Keratinocyte (primary cell): ENCODE results near the gene ZNF32. TPM values are rescaled to one million over a fixed set of nuclear protein-coding genes. Genes with fewer than 3 reads are reported as not detected.

Experiments used
- DNase-seq: peaks from one replicate; pipeline ENCODE4 v3.0.0-alpha.2; 2011; ENCODE audit warnings: low read depth, missing footprints, low spot score
- FAIRE-seq: peaks from 2 replicates; lab custom pipeline; 2011; peaks lifted over from hg19 to GRCh38; lab: Jason Lieb, UNC
- H2AFZ ChIP-seq: 2 replicates; pipeline ENCODE4 v1.6.0; 2012; ENCODE audit warnings: low read length, control low read depth, inconsistent platforms; ENCODE audit not compliant: control insufficient read depth
- H3K27ac ChIP-seq: 2 replicates; pipeline ENCODE4 v1.5.1; 2011; ENCODE audit warnings: low read length; ENCODE audit not compliant: control insufficient read depth, insufficient read depth
- H3K27me3 ChIP-seq: 3 replicates; pipeline ENCODE4 v1.6.0; 2011; ENCODE audit warnings: low read length; ENCODE audit not compliant: control insufficient read depth, insufficient read depth; ENCODE audit errors: extremely low read depth
- H3K36me3 ChIP-seq, 2 experiments: 2 replicates in 1 of 2; 3 replicates in 1 of 2; pipeline ENCODE4 v1.5.1; 2011; ENCODE audit warnings: low read length in 2 of 2, mild to moderate bottlenecking in 1 of 2; ENCODE audit not compliant: control insufficient read depth in 2 of 2, insufficient read depth in 2 of 2; ENCODE audit errors: extremely low read depth in 1 of 2
- H3K4me1 ChIP-seq: 3 replicates; pipeline ENCODE4 v1.5.1; 2011; ENCODE audit warnings: low read length; ENCODE audit not compliant: control insufficient read depth, insufficient read depth; ENCODE audit errors: extremely low read depth
- H3K4me2 ChIP-seq: 3 replicates; pipeline ENCODE4 v1.6.0; 2011; ENCODE audit warnings: low read depth, low read length; ENCODE audit not compliant: control insufficient read depth, insufficient read depth; ENCODE audit errors: extremely low read depth
- H3K4me3 ChIP-seq, 3 experiments: fragments of 200-600 bp in 1 of 3; sonication (generic) in 1 of 3; 2 replicates in 2 of 3; 3 replicates in 1 of 3; pipeline ENCODE4 v1.5.1; 2011 to 2016; ENCODE audit warnings: low read length in 3 of 3, mild to moderate bottlenecking in 3 of 3, control low read depth in 2 of 3, inconsistent platforms in 1 of 3, low read depth in 1 of 3, mixed read lengths in 1 of 3, mixed run types in 1 of 3, moderate library complexity in 1 of 3; ENCODE audit not compliant: control insufficient read depth in 2 of 3, insufficient read depth in 2 of 3; ENCODE audit errors: extremely low read depth in 1 of 3
- H3K79me2 ChIP-seq: 2 replicates; pipeline ENCODE4 v1.6.0; 2012; ENCODE audit warnings: low read length; ENCODE audit not compliant: control insufficient read depth, insufficient read depth
- H3K9ac ChIP-seq: 3 replicates; pipeline ENCODE4 v1.6.0; 2011; ENCODE audit warnings: low read length; ENCODE audit not compliant: control insufficient read depth, insufficient read depth; ENCODE audit errors: extremely low read depth
- H3K9me1 ChIP-seq: 3 replicates; pipeline ENCODE4 v1.6.0; 2011; ENCODE audit warnings: low read length; ENCODE audit not compliant: control insufficient read depth, insufficient read depth; ENCODE audit errors: extremely low read depth
- H3K9me3 ChIP-seq: 2 replicates; pipeline ENCODE4 v1.5.1; 2012; ENCODE audit warnings: low read depth, low read length; ENCODE audit not compliant: control insufficient read depth
- H4K20me1 ChIP-seq: 3 replicates; pipeline ENCODE4 v1.6.0; 2011; ENCODE audit warnings: low read length; ENCODE audit not compliant: control insufficient read depth, insufficient read depth; ENCODE audit errors: extremely low read depth
- EZH2 ChIP-seq: IDR thresholded peaks from one replicate; pipeline ENCODE4 v1.6.1; 2012; ENCODE audit warnings: inconsistent platforms, mild to moderate bottlenecking, low read length, moderate library complexity
- dilution Hi-C: fragments of 300-500 bp; cut with MboI; formaldehyde crosslinking; loops from one replicate; pipeline ENCODE4 v1.7.0; 2020; ENCODE audit warnings: low sequenced_read_pairs; ENCODE audit not compliant: extremely low pct_ligation_motif_present
- polyA plus RNA-seq, 5 experiments: library from polyadenylated mRNA; depleted of rRNA in 3 of 5; stranded (reverse) in 3 of 5; stranded (forward) in 1 of 5; unstranded in 1 of 5; fragments of >200 nt; gene quantifications; 1 replicate in 1 of 5; 2 replicates in 3 of 5; 3 replicates in 1 of 5; pipeline versions ENCODE4 v1.2.1 to v1.2.3, GENCODE V29; 2011 to 2012; ENCODE audit warnings: missing spikeins in 2 of 5, low read depth in 1 of 5, low replicate concordance in 1 of 5
- TF ChIP-seq, protein P1 (sequence below), 3 experiments: IDR thresholded peaks in 1 of 3; conservative IDR thresholded peaks in 1 of 3; optimal IDR thresholded peaks in 1 of 3; 2 replicates in 2 of 3; 3 replicates in 1 of 3; pipeline versions ENCODE3 to v1.5.1; 2011; ENCODE audit warnings: low read length in 3 of 3, mild to moderate bottlenecking in 3 of 3, moderate library complexity in 2 of 3, control low read depth in 1 of 3, inconsistent platforms in 1 of 3; ENCODE audit not compliant: insufficient read depth in 2 of 3; ENCODE audit errors: extremely low read depth in 1 of 3

The ZNF32 gene
- polyA plus RNA-seq, 1 donor (not counting 4 experiments of a cell fraction or from before 2014, with no cell fraction given): 25.6 TPM

- DNase-seq: no peak
- Histone ChIP-seq H3K4me3 (no peak overlapping the region), H3K4me1 (peaks cover 3% of the 10 kb centered on the region), H4K20me1 (no peaks in the 10 kb centered on the region), H3K79me2 (no peaks in the 10 kb centered on the region), H2AFZ (no peak overlapping the region), H3K4me2 (peak overlapping the region; percentile 65), H3K36me3 (no peaks in the 10 kb centered on the region), H3K9me1 (no peaks in the 10 kb centered on the region), H3K9me3 (no peaks in the 10 kb centered on the region), H3K9ac (no peak overlapping the region), H3K27me3 (no peaks in the 10 kb centered on the region), H3K27ac (no peak overlapping the region)
- TF ChIP-seq EZH2: no peak
- TF ChIP-seq, protein P1, sequence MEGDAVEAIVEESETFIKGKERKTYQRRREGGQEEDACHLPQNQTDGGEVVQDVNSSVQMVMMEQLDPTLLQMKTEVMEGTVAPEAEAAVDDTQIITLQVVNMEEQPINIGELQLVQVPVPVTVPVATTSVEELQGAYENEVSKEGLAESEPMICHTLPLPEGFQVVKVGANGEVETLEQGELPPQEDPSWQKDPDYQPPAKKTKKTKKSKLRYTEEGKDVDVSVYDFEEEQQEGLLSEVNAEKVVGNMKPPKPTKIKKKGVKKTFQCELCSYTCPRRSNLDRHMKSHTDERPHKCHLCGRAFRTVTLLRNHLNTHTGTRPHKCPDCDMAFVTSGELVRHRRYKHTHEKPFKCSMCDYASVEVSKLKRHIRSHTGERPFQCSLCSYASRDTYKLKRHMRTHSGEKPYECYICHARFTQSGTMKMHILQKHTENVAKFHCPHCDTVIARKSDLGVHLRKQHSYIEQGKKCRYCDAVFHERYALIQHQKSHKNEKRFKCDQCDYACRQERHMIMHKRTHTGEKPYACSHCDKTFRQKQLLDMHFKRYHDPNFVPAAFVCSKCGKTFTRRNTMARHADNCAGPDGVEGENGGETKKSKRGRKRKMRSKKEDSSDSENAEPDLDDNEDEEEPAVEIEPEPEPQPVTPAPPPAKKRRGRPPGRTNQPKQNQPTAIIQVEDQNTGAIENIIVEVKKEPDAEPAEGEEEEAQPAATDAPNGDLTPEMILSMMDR (optimal IDR thresholded peaks at IDR 0.05 in 1 of 3, IDR thresholded peaks at IDR 0.05 in 1 of 3, conservative IDR thresholded peaks at IDR 0.05 in 1 of 3; ENCODE audit: extremely low read depth in 1 of 3, insufficient read depth in 2 of 3, low read length in 3 of 3): no peak
- dilution Hi-C loops: no loop called here
- FAIRE-seq: no peak
Observed at GRCh38 chr10:43595739-43596298, 52.9 kb downstream of the ZNF32 start.

GRCh38 chr10:43594944-43595589 lies 53.6 kb downstream of the ZNF32 start:
- no peaks in the 10 kb centered on the region for H3K9me1 ChIP-seq
- H3K4me2 ChIP-seq: peak overlapping the region; percentile 65
- H2AFZ ChIP-seq: peak overlapping the region; percentile 88
- no peak overlapping the region for H3K9ac ChIP-seq
- no peak overlapping the region for H3K4me3 ChIP-seq
- no peaks in the 10 kb centered on the region for H3K79me2 ChIP-seq
- peaks cover 3% of the 10 kb centered on the region for H3K4me1 ChIP-seq
- H3K36me3 ChIP-seq: no peaks in the 10 kb centered on the region
- H3K27me3 ChIP-seq: no peaks in the 10 kb centered on the region
- H3K9me3 ChIP-seq: no peaks in the 10 kb centered on the region
- FAIRE-seq (no peak), DNase-seq (no peak)
- H3K27ac ChIP-seq: no peak overlapping the region
- TF ChIP-seq, protein P1 (optimal IDR thresholded peaks at IDR 0.05 in 1 of 3, IDR thresholded peaks at IDR 0.05 in 1 of 3, conservative IDR thresholded peaks at IDR 0.05 in 1 of 3; ENCODE audit: extremely low read depth in 1 of 3, insufficient read depth in 2 of 3, low read length in 3 of 3): no peak
- no peak for TF ChIP-seq EZH2
- no peaks in the 10 kb centered on the region for H4K20me1 ChIP-seq
- dilution Hi-C loops: no loop called here

Other genes with a start within 250 kb of the ZNF32 start
- gene HNRNPF, start 239.7 kb downstream of the ZNF32 start, polyA plus RNA-seq: 164 to 238 TPM (median 230 TPM) in 3 replicates
- 3.6 to 5.1 TPM (median 4.1 TPM) in 3 replicates for gene ZNF487, start 211.8 kb downstream of the ZNF32 start, polyA plus RNA-seq
- gene ZNF239, start 74.3 kb downstream of the ZNF32 start, polyA plus RNA-seq: 1.1 TPM in 3 replicates
- 3.9 to 4.3 TPM (median 4.0 TPM) in 3 replicates for gene ZNF485, start 42.4 kb downstream of the ZNF32 start, polyA plus RNA-seq